Measurements from ENCODE around the gene ZFYVE16. TPM values are rescaled to one million over a fixed set of nuclear protein-coding genes. Genes with fewer than 3 reads are reported as not detected.
"Not testable (repeated sequence)": the region's sequence is repeated elsewhere in the genome, so short reads cannot be mapped to it uniquely, and the experiment has no call there.

The ZFYVE16 gene
- total RNA-seq, 2 donors from 2014 or later = 8.4 to 9.2 TPM

GRCh38 chr5:80437326-80437725 is 29.5 kb downstream of the ZFYVE16 start:
- no peaks in the 10 kb centered on the region for H3K4me1 Mint-ChIP-seq
- no peaks in the 10 kb centered on the region for H3K9me3 ChIP-seq (ENCODE audit: control insufficient read depth, low read length, poor library complexity, severe bottlenecking)
- peaks cover 8% of the 10 kb centered on the region for H3K36me3 Mint-ChIP-seq (ENCODE audit: low read depth)
- no peak for ATAC-seq
- H3K4me3 Mint-ChIP-seq = no peak overlapping the region
- no peak for DNase-seq
- H3K27ac Mint-ChIP-seq = no peak overlapping the region
- H3K27me3 Mint-ChIP-seq = no peaks in the 10 kb centered on the region

GRCh38 chr5:80438739-80439138 is 30.9 kb downstream of the ZFYVE16 start:
- Mint-ChIP-seq H3K27ac (no peak overlapping the region), H3K4me3 (no peak overlapping the region), H3K27me3 (no peaks in the 10 kb centered on the region), H3K36me3 (ENCODE audit: low read depth) (peaks cover 10% of the 10 kb centered on the region), H3K4me1 (no peaks in the 10 kb centered on the region)
- no peak for ATAC-seq
- DNase-seq = no peak
- H3K9me3 ChIP-seq (ENCODE audit: control insufficient read depth, low read length, poor library complexity, severe bottlenecking) = no peaks in the 10 kb centered on the region

- DNase-seq = no peak
- H3K4me1 Mint-ChIP-seq = no peaks in the 10 kb centered on the region
- ATAC-seq = no peak
- no peak overlapping the region for H3K27ac Mint-ChIP-seq
- no peak overlapping the region for H3K4me3 Mint-ChIP-seq
- H3K27me3 Mint-ChIP-seq = no peaks in the 10 kb centered on the region
- H3K9me3 ChIP-seq (ENCODE audit: control insufficient read depth, low read length, poor library complexity, severe bottlenecking) = no peaks in the 10 kb centered on the region
- H3K36me3 Mint-ChIP-seq (ENCODE audit: low read depth) = peaks cover 10% of the 10 kb centered on the region
These were observed 31.3 kb downstream of the ZFYVE16 start for GRCh38 chr5:80439213-80439612.

GRCh38 chr5:80442742-80443141 is 34.9 kb downstream of the ZFYVE16 start:
- H3K27ac Mint-ChIP-seq = no peak overlapping the region

GRCh38 chr5:80453366-80453765 is 45.5 kb downstream of the ZFYVE16 start:
- no peaks in the 10 kb centered on the region for H3K4me1 Mint-ChIP-seq
- H3K27me3 Mint-ChIP-seq = no peaks in the 10 kb centered on the region
- H3K36me3 Mint-ChIP-seq (ENCODE audit: low read depth) = peaks cover 3% of the 10 kb centered on the region
- H3K4me3 Mint-ChIP-seq = no peak overlapping the region
- H3K27ac Mint-ChIP-seq = no peak overlapping the region
- no peaks in the 10 kb centered on the region for H3K9me3 ChIP-seq (ENCODE audit: control insufficient read depth, low read length, poor library complexity, severe bottlenecking)
- no peak for DNase-seq
- ATAC-seq = no peak

More at GRCh38 chr5:80442742-80443141, 34.9 kb downstream of the ZFYVE16 start:
- H3K4me3 Mint-ChIP-seq = no peak overlapping the region
- DNase-seq = no peak
- ATAC-seq = no peak
- no peaks in the 10 kb centered on the region for H3K9me3 ChIP-seq (ENCODE audit: control insufficient read depth, low read length, poor library complexity, severe bottlenecking)
- H3K36me3 Mint-ChIP-seq (ENCODE audit: low read depth) = peaks cover 4% of the 10 kb centered on the region
- peaks cover 2% of the 10 kb centered on the region for H3K4me1 Mint-ChIP-seq
- H3K27me3 Mint-ChIP-seq = no peaks in the 10 kb centered on the region

- DNase-seq (no peak), ATAC-seq (no peak)
- no peak overlapping the region for H3K4me3 Mint-ChIP-seq
- no peaks in the 10 kb centered on the region for H3K27me3 Mint-ChIP-seq
- H3K4me1 Mint-ChIP-seq = no peaks in the 10 kb centered on the region
- H3K9me3 ChIP-seq (ENCODE audit: control insufficient read depth, low read length, poor library complexity, severe bottlenecking) = no peaks in the 10 kb centered on the region
- peaks cover 9% of the 10 kb centered on the region for H3K36me3 Mint-ChIP-seq (ENCODE audit: low read depth)
- no peak overlapping the region for H3K27ac Mint-ChIP-seq
These were observed 55.4 kb downstream of the ZFYVE16 start for GRCh38 chr5:80463269-80463668.

GRCh38 chr5:80466669-80467485 is 59.0 kb downstream of the ZFYVE16 start:
- no peak overlapping the region for H3K27ac Mint-ChIP-seq
- DNase-seq (no peak), ATAC-seq (no peak)
- H3K36me3 Mint-ChIP-seq (ENCODE audit: low read depth) = peaks cover 11% of the 10 kb centered on the region
- no peaks in the 10 kb centered on the region for H3K27me3 Mint-ChIP-seq
- peaks cover 4% of the 10 kb centered on the region for H3K9me3 ChIP-seq (ENCODE audit: control insufficient read depth, low read length, poor library complexity, severe bottlenecking)
- H3K4me1 Mint-ChIP-seq = no peaks in the 10 kb centered on the region
- no peak overlapping the region for H3K4me3 Mint-ChIP-seq

- Mint-ChIP-seq H3K4me1 (no peaks in the 10 kb centered on the region), H3K36me3 (ENCODE audit: low read depth) (peaks cover 11% of the 10 kb centered on the region), H3K4me3 (no peak overlapping the region), H3K27me3 (no peaks in the 10 kb centered on the region), H3K27ac (no peak overlapping the region)
- ATAC-seq (no peak), DNase-seq (no peak)
- peaks cover 4% of the 10 kb centered on the region for H3K9me3 ChIP-seq (ENCODE audit: control insufficient read depth, low read length, poor library complexity, severe bottlenecking)
These were observed 60.3 kb downstream of the ZFYVE16 start for GRCh38 chr5:80468131-80468530.

GRCh38 chr5:80470631-80471030 is 62.8 kb downstream of the ZFYVE16 start:
- DNase-seq; H3K4me3 Mint-ChIP-seq; ATAC-seq; H3K4me1 Mint-ChIP-seq; H3K27me3 Mint-ChIP-seq; H3K9me3 ChIP-seq (ENCODE audit: control insufficient read depth, low read length, poor library complexity, severe bottlenecking); H3K36me3 Mint-ChIP-seq (ENCODE audit: low read depth); H3K27ac Mint-ChIP-seq: not testable (repeated sequence)

- ATAC-seq (no peak), DNase-seq (no peak)
- Mint-ChIP-seq H3K36me3 (ENCODE audit: low read depth) (peaks cover 4% of the 10 kb centered on the region), H3K27me3 (no peaks in the 10 kb centered on the region), H3K4me1 (no peaks in the 10 kb centered on the region), H3K4me3 (no peak overlapping the region), H3K27ac (no peak overlapping the region)
- peaks cover 4% of the 10 kb centered on the region for H3K9me3 ChIP-seq (ENCODE audit: control insufficient read depth, low read length, poor library complexity, severe bottlenecking)
These were observed 67.1 kb downstream of the ZFYVE16 start for GRCh38 chr5:80474929-80475328.

GRCh38 chr5:80479713-80480112 is 71.8 kb downstream of the ZFYVE16 start:
- DNase-seq (no peak), ATAC-seq (no peak)
- H3K27ac Mint-ChIP-seq = no peak overlapping the region
- peaks cover 2% of the 10 kb centered on the region for H3K4me1 Mint-ChIP-seq
- no peak overlapping the region for H3K4me3 Mint-ChIP-seq
- H3K27me3 Mint-ChIP-seq = no peaks in the 10 kb centered on the region
- H3K36me3 Mint-ChIP-seq (ENCODE audit: low read depth) = no peaks in the 10 kb centered on the region
- H3K9me3 ChIP-seq (ENCODE audit: control insufficient read depth, low read length, poor library complexity, severe bottlenecking) = no peaks in the 10 kb centered on the region

- no peaks in the 10 kb centered on the region for H3K9me3 ChIP-seq (ENCODE audit: control insufficient read depth, low read length, poor library complexity, severe bottlenecking)
- ATAC-seq = no peak
- Mint-ChIP-seq H3K4me1 (peaks cover 2% of the 10 kb centered on the region), H3K27me3 (no peaks in the 10 kb centered on the region), H3K27ac (no peak overlapping the region), H3K4me3 (no peak overlapping the region), H3K36me3 (ENCODE audit: low read depth) (no peaks in the 10 kb centered on the region)
- DNase-seq = no peak
These were observed 72.5 kb downstream of the ZFYVE16 start for GRCh38 chr5:80480354-80480753.

GRCh38 chr5:80481019-80481893 is 73.4 kb downstream of the ZFYVE16 start:
- no peaks in the 10 kb centered on the region for H3K9me3 ChIP-seq (ENCODE audit: control insufficient read depth, low read length, poor library complexity, severe bottlenecking)
- DNase-seq (no peak), ATAC-seq (peak; percentile 73)
- Mint-ChIP-seq H3K4me3 (no peak overlapping the region), H3K36me3 (ENCODE audit: low read depth) (no peaks in the 10 kb centered on the region), H3K27ac (no peak overlapping the region), H3K27me3 (no peaks in the 10 kb centered on the region), H3K4me1 (peaks cover 2% of the 10 kb centered on the region)

Data from T-helper 17 cell (primary cell).